Gastrocnemius medialis (tissue), 4 donors: Measurements from ENCODE around the gene ROR1.

Experiments
- POLR2A ChIP-seq, 2 donors: fragments of 450-650 bp; IDR thresholded peaks; one replicate each; pipeline ENCODE4 v1.6.1; 2017; ENCODE audit warnings: antibody characterized with exemption in 2 of 2, mild to moderate bottlenecking in 2 of 2, moderate library complexity in 2 of 2
- TF ChIP-seq, protein P1 (sequence below), 5 experiments: fragments of 450-650 bp in 3 of 5; fragments of 200-600 bp in 2 of 5; sonication (generic) in 2 of 5; IDR thresholded peaks in 4 of 5; conservative IDR thresholded peaks in 1 of 5; 1 replicate in 4 of 5; 2 replicates in 1 of 5; pipeline ENCODE4 v1.5.1; 2016 to 2019; ENCODE audit warnings: antibody characterized with exemption in 5 of 5, mild to moderate bottlenecking in 3 of 5, moderate library complexity in 3 of 5

GRCh38 chr1:63937461-63938022, 163.7 kb downstream of the ROR1 start:
- no peak for TF ChIP-seq POLR2A (IDR thresholded peaks at IDR 0.05)
- TF ChIP-seq, protein P1, sequence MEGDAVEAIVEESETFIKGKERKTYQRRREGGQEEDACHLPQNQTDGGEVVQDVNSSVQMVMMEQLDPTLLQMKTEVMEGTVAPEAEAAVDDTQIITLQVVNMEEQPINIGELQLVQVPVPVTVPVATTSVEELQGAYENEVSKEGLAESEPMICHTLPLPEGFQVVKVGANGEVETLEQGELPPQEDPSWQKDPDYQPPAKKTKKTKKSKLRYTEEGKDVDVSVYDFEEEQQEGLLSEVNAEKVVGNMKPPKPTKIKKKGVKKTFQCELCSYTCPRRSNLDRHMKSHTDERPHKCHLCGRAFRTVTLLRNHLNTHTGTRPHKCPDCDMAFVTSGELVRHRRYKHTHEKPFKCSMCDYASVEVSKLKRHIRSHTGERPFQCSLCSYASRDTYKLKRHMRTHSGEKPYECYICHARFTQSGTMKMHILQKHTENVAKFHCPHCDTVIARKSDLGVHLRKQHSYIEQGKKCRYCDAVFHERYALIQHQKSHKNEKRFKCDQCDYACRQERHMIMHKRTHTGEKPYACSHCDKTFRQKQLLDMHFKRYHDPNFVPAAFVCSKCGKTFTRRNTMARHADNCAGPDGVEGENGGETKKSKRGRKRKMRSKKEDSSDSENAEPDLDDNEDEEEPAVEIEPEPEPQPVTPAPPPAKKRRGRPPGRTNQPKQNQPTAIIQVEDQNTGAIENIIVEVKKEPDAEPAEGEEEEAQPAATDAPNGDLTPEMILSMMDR (IDR thresholded peaks at IDR 0.05 in 4 of 5, conservative IDR thresholded peaks at IDR 0.05 in 1 of 5), result no peak
